ENCODE data around the gene TRABD2B.

GRCh38 chr1:47764461-47765046 lies 232.6 kb downstream of the TRABD2B start:
- TF ChIP-seq YY1 (IDR thresholded peaks at IDR 0.05), result no peak
- TF ChIP-seq NR2F2 (IDR thresholded peaks at IDR 0.05), result no peak
- TF ChIP-seq CTCF (IDR thresholded peaks at IDR 0.05; ENCODE audit: low read depth, low read length, missing input control), result no peak
